Body of pancreas (tissue), 4 donors: ENCODE data around the gene SLC35G6.

Experiments used
- CTCF ChIP-seq, 7 experiments: fragments of 450-650 bp in 4 of 7; fragments of 200-600 bp in 3 of 7; sonication (generic) in 3 of 7; IDR thresholded peaks; one replicate each; pipeline ENCODE4 v1.5.1; 2016 to 2019; ENCODE audit warnings: antibody characterized with exemption in 7 of 7
- POLR2A ChIP-seq, 3 donors: fragments of 450-650 bp; IDR thresholded peaks; one replicate each; pipeline ENCODE4 v1.6.1; 2016; ENCODE audit warnings: antibody characterized with exemption in 3 of 3, mild to moderate bottlenecking in 2 of 3

GRCh38 chr17:7501729-7502128, 20.5 kb downstream of the SLC35G6 start:
- TF ChIP-seq CTCF (IDR thresholded peaks at IDR 0.05) (no peak), POLR2A (IDR thresholded peaks at IDR 0.05) (no peak)
